Activated T-cell treated with anti-CD3 and anti-CD28 coated beads for 48 hours (primary cell): Measurements from ENCODE around the gene TEC.
"Not testable (repeated sequence)": the region's sequence is repeated elsewhere in the genome, so short reads cannot be mapped to it uniquely, and the experiment has no call there.

Experiments used
- DNase-seq: peaks from one replicate; pipeline ENCODE4 v3.0.0-alpha.2; 2020; ENCODE audit warnings: low read depth

The TEC gene

DNA sequence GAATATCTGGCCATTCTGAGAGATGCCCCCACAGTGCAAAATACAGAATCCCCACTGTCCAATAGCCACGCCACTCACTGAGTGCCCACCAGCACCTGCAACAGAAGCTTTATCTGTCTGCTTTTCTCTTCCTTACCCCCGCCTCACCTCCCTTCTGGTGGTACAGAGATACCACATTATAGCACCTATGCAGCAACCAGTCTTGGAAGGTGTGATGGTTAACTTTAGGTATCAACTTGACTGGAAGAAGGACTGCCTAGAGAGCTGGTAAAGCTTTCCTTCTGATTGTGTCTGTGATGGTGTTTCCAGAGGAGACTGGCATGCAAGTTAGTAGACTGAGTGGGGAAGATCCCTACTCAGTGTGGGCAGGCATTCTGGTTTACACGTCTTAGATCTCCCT is 73.8 kb downstream of the TEC start:
- no peak for DNase-seq

DNA sequence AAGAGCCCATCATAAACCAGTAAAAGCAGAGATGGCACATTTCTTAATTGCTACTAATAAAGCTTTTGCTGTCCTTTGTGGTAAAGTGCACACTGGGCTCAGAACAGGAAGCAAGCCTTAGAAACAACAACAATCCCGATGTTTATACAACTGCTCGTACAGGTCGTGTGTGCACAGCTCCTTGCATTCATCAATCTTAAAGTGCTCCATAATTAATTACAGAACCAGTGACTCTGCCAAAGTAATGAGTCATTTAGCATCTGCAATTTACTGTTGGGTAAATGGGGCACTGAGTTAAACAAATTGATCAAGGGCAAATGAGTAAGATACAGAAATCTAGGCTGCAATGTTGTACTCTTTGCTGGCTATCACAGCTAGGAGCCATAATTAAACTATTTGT is 74.3 kb downstream of the TEC start:
- DNase-seq = no peak

DNA sequence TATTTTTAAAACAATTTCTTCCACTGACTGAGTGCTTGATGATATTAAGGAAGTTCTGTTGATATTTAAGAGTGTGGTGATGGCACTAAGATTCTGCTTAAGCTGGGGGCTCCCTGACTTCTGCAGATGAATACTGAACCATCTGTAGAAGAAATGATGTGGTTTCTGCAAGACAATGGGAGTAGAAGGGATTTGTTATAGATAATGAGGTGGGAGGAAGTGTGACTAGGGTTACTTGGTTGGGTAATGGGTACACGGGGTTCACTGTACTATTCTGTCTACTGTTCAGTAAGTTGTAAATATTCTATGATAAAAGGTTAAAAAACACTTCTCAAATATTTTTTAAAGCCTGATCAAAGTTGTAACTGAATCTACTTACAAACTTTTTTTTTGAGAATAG is 74.7 kb downstream of the TEC start:
- DNase-seq = no peak

DNA sequence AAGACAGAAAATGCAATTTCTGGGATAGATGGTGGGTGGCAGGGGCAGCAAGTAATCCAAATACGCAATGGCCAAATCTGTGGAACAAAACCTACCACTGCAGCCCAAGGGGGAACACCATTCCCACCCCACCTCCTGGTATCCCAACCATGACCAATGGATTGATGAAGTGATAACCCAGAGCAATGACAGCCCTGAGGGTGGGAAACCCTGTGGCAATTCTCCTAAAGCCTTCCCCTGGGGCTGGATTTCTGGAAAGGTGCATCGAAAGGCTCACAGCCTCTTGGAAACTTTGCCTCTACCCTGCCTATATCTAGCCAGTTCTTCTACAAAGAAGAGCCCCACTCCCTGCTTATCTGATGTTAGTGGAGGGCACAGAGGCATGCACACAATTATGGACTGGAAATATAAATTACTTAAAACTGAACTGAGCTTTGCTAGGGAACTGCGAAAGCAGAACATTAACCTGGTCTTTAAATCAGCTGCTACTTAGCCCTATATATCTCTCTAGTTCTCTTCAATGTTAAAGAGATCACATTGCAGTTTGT is 75.6 kb downstream of the TEC start:
- no peak for DNase-seq

DNA sequence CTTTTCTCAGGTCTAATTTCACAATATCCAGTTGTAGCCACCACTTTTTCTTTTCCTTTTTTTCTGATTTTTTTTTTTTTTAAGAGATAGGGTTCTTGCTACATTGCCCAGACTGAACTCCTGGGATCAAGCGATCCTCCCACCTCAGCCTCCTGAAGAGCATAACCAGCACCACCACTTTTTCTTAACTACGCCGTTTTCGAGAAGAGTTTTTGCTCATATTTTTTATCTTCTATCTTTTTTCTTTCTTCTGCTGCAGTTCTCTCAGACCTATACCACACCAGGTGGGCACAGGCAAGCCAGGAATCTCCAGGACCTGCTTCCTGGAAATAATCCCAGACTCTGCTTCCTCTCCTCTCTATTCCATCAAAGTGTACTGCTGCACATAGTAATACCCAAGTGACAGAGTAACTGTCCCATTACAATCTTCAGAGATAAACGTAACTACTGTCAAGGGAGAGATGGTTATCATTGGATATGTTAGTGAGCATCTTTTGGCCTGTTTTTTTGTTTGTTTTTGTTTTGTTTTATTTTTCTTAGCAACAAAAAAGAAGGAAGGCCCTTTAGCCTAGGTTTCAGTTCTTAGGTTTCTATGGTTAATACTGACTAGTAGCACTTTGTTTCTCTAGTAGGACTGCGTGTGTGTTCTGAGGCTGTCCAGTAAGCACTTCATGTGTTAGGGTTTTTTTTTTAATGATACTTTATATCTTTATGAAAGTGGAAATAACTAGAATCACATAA is 76.4 kb downstream of the TEC start:
- DNase-seq = no peak

DNA sequence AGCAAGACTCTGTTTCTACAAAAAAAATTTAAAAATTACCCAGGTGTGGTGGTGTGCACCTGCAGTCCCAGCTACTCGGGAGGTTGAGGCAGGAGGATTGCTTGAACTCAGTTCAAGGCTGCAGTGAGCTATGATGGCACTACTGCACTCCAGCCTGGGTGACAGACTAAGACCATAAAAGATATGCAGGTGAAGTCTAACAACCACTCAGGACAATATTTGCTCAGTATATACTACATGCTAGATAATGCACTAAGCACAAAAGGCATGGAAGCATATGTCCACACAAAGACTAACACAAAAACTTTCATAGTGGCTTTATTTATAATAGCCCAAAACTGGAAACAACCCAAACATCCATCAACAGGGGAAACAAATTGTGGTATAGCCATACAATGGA is 77.9 kb downstream of the TEC start:
- DNase-seq = no peak

DNA sequence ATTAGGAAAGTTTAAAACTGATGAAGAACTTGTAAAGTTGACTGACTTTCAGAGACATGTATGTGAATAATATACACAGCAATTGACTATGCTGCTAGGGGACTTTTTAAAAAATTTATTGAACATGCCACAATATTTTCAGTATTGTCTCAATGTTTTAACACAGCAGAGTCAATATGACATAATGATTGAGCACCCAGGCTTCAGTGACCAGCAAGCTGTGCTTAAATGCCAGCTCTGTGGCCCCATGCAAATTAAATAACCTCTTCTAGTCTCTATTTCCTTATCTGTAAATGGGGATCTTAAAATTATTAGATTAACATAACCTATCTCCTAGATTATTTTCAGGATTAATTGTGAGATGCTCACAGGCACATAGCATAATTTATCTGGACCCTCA is 78.8 kb downstream of the TEC start:
- DNase-seq = no peak

DNA sequence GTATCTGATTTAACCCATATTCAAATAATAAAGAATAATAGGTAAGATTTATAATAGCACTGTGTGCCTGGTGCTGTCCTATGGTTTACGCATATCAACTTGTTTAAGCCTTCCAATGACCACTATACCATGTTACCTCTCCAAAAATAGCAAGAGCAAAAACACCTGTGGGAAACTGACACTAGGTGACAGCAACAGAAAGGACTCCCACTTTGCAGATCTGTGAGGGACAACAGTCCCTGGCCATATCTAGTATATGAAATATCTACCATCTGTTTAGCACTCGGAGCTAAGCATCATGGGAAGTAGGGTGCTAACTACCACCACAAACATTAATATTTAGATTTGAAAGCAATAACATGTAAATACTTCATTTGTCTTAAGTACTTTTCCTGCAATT is 79.9 kb downstream of the TEC start:
- DNase-seq = no peak

DNA sequence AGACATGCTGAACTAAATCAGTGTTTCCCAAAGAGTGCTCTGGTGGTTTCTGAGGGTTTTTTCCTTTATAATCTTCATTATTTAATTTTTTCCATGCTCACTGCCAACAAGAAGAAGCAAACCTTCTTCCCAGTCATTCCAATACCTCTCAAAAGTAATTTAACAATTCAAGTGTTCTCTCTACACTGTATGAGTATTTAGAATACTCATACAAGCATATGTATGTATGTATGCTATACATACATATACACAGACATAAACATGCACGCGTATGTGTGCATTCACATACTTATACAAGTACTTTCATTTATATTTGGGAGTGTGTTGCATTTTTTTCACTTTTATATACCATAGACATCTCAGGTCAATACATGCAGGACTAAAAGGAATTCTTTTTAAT is 81.2 kb downstream of the TEC start:
- DNase-seq = no peak

DNA sequence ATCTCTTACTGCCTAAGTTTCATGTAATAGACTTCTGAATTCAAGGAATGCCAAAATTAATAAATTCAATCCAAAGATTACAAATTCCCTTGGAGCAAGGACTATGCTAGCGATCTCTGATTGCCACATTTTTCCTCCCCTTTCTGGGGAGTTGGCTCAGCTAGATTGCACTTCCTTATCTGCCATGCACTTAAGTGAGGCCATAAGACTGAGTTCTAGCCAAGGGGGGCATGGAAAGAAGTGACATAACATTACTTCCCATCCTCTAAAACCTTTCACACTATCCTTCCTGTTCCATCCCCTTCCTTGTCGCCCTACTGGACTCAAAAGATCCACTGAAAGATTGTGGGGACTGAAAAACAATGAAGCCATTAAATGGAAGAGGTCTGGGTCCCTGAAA is 81.8 kb downstream of the TEC start:
- no peak for DNase-seq

DNA sequence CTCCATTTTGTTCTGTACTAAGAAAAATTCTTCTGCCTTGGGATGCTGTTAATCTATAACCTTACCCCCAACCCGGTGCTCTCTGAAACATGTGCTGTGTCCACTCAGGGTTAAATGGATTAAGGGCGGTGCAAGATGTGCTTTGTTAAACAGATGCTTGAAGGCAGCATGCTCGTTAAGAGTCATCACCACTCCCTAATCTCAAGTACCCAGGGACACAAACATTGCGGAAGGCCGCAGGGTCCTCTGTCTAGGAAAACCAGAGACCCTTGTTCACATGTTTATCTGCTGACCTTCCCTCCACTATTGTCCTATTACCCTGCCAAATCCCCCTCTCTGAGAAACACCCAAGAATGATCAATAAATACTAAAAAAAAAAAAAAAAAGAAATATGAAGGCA is 82.6 kb downstream of the TEC start:
- DNase-seq = not testable (repeated sequence)

DNA sequence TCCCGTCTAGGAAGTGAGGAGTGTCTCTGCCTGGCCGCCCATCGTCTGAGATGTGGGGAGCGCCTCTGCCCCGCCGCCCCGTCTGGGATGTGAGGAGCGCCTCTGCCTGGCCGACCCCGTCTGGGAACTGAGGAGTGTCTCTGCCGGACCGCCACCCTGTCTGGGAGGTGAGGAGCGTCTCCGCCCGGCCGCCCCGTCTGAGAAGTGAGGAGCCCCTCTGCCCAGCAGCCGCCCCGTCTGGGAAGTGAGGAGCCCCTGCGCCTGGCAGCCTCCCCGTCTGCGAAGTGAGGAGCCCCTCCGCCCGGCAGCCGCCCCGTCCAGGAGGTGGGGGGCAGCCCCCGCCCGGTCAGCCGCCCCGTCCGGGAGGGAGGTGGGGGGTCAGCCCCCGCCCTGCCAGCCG is 83.2 kb downstream of the TEC start:
- not testable (repeated sequence) for DNase-seq

DNA sequence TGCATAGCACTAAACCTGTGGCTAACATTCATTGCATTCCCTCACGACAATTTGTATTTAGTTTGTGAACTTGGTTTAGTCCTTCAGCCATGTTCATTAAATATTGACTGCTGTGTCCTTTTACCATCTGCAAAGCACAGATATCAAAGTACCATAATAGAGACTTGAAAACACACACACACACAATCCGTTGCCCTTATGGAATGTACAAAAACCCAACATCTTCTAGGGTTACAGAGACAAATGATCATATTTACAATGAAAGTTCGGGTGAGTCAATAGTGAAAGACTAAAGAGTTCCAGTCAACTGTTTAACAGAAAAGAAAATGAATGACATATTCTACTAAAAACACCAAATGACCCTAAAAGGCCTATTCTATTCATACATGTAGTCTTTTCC is 84.8 kb downstream of the TEC start:
- no peak for DNase-seq

DNA sequence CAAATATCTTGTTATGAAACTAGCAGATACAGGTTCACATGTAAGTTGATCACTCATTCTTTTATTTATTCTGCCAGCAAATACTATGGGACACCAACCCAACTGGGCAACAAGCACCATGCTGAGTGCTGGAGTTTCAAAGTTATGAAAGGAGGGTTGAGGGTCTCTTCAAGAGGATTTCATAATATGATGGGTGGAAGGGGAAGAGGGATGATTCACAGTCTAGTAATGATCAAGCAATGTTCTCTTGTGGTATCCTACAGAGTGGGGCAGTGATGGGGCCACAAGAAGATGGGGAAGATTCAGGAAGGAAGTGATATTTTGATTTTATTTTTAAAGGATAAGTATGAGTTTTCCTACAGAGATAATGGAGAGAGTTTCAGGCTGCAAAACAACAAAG is 89.4 kb downstream of the TEC start:
- DNase-seq = no peak

DNA sequence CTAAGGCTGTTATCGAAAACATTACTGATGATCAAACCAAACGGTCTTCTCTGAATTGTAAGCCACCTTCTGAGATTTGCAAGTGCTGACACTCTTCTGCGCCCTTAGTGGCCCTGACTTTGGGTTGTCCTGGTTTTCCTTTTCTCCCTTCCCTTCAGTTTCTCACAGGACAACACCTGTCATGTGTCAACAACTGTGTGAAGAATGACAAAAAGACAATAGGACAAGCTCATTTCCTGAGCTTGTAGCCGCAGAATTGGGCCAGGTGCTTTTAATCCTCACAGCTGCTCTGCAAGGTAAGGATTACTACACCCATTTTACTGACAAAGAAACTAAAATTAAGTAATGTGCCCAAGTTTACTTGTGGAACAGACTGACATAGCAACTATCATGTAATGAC is 90.7 kb downstream of the TEC start:
- no peak for DNase-seq

DNA sequence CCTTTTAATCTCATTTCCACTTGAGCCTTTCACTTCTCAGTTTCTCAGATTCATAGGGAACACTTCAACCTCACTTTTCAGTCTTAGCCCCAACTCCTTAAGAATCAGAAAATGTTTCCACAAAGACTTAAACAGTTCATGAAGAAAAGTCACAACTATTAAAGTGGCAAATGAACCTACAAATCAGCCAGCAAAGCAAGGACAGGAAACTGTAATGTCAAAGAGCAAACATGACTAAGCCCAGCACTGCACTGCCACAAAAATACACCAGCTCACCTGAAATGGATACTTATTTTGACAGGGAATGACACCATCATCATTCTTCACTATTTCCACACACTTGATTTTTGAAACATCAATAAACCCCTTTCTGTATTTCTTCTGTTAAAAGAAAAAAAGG is 93.8 kb downstream of the TEC start:
- no peak for DNase-seq

DNA sequence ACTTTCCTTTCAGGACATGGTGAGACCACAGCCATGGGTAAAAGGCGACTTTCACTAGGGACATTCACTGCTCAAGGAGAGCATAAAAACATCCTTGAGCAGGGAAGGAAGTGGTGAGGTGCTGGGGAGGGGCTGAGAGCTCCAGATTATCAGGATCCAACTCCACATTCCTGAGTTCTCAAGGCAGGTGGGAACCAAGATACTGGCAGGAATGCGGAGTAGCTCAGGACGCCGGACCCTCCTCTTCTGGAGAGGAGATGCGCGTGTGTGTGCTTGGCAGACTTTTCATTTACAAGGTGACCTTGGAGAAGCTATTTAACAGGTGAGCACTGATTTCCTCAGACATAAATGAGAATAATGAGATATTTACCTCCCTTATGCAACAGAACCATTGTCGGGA is 94.3 kb downstream of the TEC start:
- no peak for DNase-seq

DNA sequence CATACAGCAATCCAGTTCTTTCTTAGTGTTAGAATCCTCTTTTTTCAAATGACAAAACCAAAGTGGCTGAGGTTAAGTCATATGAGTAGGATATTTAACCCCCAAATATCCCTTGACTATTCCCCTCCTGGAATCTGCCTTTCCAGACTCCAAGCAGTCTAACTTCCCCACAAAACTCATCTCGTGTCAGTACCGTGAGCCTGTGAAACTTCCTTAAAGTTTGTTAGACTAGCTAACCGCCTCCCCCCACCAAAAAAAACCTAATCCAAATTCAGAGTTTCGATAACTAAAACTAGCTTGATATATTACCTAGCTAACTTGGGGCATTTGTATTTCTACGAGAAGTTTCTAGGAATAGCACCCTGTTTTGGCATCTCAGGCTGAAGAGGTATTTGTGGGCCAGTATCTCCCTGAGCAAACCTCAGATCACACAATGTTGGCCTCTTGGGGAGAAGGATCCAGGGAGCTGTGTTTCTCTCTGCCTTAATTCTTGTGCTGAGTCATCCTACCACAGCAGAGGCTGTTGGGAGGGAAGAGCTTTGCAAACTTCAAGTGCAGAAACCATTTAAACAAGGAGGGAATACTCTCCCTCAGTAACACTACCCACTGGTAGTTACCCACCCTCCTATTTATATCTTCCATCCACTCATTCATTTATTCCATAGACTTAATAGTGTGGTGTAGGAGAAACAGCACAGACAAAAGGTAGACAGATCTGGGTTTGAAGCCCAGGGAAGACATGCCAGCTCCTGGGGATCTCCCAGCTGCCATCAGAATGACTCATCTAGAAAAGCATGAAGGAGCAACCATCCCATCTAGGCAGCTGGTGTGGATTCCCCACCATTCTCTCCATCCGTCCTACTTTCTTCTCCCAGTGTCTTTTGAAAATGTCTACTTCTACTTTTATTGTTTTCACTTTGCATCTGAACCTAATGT is 96.3 kb downstream of the TEC start:
- DNase-seq = no peak

DNA sequence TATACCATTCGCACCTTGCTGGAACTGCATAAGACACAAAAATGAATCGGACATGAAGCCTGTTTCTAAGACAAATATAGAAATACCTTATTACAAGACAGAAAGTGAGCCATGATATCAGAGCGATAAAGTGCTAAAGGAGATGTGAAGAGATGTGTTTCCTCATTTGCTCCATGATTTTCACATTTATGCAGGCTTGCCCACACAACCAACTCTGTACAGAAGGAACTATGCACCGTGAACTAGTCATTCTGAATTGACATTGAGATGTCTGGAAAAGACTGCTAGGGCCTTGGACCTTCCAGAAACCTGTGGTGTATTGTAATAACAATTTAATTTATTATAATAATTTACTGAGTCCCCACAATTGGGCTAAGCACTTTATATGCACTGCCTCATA is 97.0 kb downstream of the TEC start:
- DNase-seq = no peak

DNA sequence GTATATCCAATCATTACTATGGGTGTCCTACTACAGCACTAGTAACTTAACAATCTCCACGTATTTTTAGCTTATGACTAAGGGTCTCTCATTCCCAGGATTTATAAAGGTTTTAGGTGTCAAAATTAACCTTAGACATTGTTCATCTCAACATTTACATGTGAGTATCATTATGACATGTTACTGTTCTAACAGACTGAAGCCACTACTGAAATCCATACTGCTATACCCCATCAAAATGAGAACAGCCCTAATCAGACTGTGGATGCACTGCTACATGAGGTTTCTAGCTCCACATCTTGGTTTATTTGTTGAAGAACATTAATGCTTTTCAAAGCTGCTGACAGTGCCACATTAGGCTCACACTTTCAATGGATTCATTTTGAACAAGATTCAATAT is 100.0 kb downstream of the TEC start:
- no peak for DNase-seq

DNA sequence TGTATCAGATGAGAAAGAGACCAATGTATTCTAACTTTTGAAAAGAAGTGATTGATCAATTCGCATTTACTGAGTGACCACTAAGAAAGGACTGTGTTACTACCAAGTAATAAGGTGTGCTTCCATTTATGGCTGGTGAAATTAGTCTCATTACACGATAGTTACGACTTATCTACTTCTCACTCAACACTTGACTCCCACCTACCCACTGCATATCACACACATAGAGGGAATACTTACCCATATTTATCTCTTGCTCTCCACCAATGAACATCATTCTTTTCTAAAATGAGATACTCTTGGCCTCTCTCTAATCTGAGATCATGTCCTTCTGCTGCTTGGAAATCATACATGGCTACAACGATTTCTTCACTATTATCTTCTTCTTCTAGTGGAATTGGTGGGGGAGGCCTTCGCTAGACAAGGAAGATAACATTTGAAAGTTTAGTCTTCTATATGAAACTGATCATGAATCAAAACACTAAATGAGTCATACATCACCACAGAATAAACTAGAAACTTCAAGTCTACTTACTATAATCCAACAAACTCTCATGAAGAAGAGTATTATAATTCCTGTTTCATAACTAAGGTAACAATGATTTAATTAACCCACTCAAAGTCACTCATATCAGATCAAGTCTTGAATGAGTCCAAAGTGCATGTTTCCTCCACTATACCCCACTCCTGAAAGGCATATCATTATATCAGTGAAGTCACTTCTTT is 101.9 kb downstream of the TEC start:
- DNase-seq = no peak

DNA sequence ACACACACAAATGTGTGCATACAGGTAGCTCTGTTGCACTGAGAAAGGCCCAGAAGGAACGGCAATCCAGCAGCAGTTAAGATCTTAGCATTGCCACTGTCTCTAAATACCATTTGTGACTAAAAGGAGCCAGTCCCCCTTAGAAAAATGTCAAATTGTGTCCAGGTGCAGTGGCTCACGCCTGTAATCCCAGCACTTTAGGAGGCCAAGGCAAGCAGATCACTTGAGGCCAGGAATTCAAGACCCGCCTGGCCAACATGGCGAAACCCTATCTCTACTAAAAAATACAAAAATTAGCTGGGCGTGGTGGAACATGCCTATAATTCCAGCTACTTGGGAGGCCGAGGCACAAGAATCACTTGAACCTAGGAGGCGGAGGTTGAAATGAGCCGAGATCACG is 105.1 kb downstream of the TEC start:
- not testable (repeated sequence) for DNase-seq

DNA sequence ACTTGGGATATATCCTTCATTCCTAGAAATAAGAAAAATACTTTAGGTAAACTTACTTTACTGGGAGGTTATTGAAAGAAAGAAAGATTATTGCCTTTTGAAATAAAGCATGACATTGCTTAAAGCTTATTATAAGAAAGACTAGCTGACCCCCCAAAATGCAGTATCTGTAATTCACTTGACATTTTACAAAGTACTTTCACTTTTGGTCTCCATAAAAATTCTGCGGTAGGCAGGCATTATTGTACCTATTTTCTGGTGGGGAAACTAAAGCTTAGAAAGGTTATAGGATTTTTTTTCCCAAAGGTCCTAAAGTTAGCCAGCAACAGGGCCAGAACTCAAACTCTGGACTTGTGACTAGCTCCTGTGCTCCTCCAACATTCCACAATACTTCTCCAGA is 105.9 kb downstream of the TEC start:
- DNase-seq = no peak
